Astrocyte of the hippocampus (primary cell): Measurements from ENCODE around the gene PEMT.

Source experiments
- DNase-seq: peaks from one replicate; pipeline ENCODE4 v3.0.0; 2011; ENCODE audit warnings: low read depth, low spot score

The PEMT gene

DNA sequence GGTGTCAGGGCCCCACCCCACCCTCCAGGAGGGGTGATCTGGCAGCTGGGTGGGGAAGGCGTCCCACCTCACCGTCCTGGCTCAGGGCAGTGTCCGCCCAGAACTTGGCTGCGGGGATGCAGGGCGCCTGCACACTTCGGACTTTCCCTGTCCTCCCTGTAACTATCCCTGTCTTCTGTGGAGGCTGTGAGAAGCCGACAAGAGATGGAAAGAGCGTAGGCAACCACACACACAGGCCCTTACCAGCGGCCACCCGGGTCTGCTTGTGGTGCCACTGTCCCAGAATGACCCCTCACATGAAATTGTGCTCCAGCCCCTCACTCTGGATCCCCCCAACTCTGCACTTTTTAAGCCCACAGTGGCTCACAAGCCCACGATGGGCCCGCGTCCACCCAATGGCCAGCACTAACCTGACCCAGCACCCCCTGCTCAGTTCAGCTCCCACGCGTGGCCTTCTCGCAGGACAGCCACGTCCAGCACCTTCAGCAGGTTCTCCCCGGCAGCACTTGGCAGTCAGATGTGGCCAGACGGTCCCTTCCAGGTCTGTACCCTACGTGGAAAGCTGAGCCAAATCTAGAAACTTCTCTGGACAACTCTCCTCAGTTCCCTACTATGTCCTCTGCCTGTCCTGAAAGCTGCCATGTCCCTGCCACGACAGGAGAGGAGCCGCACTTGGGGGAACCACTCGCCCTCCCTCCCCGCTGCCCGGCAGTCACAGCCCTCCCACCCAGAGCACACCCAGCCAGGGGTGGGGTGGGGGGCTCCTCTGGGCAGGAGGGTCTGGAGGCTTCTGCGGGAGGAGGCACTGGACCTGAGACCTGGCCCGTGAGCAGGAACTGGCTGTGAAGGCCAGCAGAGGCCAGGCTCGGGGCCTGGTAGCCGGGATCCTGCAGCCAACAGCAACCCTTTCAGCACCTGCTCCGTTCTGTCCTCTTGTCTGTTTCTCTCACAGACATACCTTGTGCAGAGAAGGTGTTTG lies 38.0 kb downstream of the PEMT start:
- DNase-seq: no peak

DNA sequence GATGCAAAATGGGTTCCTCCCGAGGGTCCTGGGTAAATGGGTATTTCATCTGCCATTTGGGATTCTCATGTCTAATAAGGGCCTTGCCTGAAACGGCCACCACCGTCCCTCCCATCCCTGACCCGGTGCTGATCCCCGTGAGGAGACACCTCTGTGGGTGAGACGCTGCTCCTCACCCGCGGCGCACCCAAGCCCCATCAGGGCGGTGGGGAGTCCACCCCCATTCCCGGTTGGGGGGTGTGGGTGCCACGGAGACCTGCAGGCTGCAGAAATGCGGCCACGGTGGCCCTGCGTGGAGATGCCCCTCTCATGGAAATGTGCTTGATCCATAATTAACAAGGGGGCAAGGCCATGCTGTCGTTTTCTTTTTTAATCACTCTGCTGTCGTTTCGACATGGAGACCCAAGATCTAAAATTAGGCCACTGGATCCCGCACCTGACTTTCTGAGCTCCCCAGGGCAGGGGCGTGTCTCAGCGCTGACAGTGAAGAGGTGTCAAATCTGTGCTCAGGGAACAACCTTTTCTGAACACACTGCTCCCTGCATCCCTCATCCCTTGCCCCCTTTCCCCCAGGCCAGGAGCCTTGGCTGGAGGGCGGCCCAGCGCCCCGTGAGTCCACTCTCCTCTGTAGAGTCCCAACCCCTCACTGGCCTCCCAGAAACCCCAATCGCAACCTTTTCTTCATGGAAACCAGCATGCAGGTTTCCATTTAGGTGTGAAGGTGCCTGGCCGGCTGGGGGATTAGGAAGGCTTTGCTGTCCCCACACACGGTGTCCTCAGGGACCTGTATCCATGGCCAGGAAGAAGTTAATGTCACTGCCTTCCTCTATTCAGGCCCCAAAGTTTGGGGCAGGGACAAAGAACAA lies 38.9 kb downstream of the PEMT start:
- DNase-seq: no peak

DNA sequence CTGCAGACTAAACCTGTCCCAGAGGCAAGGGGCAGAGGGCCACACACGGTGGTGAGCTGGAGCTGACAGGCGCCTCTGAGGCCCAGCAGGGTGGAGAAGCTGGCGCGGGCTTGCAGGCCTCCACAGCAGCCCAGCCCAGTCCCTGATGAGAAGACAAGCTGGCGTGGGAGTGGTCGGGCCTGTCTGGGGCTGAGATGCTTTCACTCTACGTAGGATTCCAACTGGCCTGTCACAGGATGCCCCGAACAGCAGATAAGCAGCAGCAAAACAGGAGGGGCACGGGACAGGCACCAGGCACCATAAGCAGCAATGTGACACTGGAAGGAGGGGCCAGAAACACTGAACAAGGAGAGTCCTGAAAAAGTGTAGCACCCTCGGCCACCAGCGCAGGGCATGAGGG lies 40.1 kb downstream of the PEMT start:
- peak; percentile 40 for DNase-seq

DNA sequence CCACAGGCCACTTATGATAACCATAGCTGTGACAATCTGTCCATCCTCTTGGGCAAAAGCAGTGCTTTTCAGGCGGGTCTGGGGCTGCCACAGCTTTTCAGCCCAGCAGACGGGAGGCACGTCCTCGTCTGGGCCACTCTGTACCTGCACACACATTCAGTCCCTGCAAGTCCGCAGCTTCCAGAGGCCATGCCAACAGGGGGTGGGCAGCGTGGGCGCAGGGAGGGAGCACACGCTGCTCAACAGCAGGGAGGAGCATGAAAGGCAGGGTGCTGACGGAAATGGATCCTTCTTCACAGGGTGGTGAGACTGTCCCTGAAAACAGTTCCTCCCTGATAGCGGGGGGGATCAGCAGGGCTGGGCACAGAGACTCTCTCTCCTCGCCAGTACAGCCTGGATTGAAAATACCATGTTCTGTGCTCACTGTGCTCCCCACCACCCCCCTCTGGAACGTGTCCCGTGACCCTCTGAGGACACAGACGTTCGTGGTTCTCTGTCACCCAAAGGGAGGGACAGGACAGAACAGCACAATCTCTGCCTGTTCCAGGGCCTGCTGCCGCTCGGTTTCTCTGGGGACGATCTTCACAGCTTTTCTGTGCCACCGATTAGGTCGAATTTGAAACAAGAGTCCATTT lies 41.7 kb downstream of the PEMT start:
- no peak for DNase-seq

DNA sequence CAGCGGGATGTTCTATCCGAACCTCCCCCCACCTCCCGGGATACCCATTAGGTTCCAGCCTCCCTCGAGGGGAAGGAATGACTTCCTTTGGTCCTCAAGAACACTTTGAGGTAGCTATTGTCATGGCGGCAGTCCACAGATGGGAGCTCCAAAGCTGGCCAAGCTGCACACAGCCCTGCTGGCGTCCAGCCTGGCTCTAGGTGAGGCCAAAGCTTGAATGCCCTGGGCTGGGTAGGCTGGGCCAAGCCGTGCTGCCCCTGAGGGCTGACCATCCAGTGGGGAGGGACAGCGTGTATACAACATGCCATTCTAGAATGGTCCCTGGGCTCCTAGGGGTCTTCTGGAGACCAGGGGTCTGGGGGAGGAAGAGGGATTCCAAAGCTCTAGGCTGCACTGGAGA lies 43.5 kb downstream of the PEMT start:
- no peak for DNase-seq

DNA sequence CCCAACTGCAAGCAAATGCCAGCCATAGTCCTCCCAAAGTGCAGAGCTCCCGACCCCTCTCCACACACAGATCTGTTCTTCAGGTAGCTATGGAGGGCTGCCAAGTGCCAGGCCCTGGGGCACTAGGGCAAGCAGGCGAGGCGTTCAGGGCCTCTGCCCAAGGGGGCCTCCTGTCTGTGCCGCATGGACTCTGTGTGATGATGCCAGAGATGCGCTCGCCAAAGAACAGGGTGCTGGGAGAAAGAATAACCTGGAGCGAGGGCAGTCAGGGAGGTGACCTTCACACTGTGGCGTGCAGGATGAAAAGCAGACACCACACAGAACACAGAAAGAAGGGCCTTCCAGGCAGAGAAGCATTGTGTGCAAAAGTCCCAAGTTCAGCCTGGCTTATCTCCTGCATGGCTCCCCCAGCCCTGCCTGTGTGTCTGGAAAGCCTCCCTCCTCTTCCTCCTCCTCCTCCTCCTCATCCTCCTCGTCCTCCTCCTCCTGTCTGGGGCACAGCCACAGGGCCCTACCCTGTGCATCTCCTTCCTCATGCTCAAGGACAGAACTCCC lies 44.2 kb downstream of the PEMT start:
- DNase-seq: no peak

DNA sequence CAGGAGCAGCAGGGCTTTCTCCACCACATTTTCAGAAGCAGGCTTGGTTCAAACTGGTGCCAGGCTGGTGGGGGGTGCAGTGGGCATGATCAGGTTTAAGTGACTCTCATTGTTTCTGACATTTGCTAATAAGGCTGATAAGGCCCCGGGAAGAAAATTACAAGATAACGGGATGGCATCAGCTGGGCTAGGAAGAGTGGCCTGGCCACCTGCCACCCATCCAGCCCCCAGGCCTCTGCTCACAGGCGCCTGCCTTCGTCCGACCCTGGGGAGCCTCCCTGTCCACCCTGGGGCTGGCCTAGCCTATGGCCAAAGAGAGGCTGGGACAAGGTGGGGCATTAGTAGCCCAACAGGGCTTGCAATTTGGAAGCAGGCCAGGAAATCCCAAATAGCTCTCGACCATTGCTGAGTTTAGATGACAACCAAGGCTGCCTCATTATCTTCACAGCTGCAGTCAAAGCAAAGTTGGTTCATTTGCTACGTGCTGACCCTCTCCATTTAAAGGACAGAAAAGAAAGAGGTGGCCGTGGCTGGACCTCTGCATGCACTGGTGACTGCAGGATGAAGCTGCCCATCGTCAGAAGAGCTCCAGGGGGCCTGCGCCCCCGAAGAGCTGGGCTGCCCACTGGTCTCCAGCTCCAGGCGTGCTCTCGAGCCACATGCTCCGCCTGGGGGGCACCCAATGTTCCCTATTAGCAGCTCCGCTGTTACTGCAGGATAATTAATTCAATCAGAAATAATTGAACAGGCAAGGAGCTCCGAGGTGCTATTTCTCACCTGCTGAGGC lies 44.9 kb downstream of the PEMT start:
- DNase-seq: no peak

DNA sequence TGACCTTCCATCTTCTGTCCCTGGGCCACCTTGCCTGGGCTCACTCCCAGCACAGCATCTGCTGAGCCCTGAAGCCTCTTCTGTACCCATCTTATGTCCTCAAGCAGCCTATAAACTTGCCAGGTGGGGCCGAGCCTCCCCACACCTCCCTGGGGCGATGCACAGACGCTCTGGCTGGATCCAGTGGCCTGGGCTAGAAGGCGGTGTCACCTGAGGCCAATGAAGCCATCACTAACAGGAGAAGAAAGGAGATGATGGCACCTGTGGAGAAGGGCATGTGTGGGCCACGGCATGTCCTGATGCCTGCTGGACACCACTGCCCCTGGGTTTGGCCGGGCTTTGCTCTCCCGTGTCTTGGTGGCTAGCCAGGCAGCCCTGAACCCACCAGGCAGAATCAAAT lies 45.5 kb downstream of the PEMT start:
- DNase-seq: no peak

DNA sequence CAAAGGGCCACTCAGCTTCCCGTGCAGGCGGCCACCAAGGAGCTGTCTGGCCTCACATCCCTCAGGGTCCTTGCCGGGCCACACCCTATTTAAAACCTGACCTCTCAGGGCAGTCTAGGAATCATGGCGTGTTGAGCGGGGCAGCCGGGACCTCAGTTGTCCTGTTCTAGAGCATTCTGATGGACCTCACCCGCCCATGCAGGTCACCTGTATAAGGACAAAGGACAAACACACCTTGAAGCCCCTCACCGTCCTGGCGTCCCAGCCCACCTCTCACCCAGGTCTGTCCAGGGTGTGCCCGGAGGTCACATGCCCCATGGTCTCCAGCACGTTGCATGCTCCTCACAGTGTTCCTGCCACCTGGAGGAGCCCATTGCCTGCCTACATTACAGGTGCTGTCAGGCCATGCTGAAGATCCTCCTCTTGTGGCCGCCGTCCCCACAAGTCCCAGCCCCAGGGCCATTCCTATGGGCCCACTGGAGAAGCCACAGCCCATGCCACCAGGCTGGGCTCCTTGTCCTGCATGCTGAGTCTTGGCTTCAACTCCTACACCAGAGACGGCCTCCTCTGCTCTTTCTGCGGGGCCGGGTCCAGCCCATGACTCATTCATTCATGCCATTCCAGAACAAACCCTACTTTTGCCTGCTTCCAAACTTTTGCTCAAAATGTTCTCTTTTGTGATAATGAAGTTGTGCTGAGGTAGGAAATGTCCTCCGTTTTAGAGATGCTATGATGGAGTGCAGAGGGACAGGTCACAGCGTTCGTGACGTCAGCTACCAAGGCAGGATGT lies 46.3 kb downstream of the PEMT start:
- peak; percentile 84 for DNase-seq

DNA sequence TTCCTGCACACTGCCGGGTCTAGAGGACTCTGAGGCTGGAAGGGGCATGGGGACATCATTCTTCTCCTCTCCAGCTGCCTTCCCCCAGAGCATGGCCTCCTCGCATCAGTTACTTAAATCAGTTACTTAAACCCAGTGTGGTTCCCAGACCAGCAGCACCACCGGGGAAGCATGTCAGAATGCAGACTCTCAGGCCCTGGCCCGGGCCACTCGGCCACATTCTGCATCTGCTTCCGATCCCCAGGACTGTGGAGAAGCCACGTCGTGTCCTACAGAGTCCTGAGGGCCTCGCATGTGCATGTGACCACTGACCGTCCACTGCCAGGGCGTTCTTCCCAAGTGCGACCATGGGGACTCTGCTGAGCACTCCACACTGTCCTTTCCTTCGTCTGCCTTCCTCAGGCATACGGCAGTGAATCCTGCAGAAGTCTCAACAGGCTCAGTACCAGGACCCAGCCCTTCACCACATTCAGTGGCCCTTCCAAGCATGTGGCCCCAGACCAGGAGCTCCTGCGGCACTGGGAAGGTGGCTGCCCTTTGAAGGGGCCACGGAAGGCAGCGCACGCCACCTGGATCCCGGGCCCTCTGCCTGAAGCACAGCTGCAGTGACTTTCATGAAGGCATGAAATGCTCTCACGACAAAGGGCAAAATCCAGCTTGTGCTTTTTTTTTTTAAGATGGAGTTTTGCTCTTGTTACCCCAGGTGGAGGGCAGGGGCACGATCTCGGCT lies 48.4 kb downstream of the PEMT start:
- DNase-seq: no peak

DNA sequence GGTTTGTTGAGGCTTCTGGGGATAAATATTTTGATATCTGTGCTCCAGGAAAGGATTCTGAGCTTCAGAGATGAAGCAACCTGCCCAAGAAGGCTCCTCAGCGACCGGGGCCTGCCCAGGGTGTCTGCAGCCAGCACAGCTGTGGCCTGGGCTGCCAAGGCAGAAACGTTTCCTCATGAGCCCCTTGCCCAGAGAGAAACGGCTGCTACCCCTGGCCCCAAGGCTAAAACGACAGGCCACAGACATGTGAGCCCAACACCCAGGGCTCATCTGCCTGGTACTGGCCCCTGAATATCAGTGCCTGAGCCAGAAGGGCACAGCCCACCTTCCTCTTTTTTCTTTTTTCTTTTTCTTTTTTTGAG lies 49.9 kb downstream of the PEMT start:
- DNase-seq: no peak

DNA sequence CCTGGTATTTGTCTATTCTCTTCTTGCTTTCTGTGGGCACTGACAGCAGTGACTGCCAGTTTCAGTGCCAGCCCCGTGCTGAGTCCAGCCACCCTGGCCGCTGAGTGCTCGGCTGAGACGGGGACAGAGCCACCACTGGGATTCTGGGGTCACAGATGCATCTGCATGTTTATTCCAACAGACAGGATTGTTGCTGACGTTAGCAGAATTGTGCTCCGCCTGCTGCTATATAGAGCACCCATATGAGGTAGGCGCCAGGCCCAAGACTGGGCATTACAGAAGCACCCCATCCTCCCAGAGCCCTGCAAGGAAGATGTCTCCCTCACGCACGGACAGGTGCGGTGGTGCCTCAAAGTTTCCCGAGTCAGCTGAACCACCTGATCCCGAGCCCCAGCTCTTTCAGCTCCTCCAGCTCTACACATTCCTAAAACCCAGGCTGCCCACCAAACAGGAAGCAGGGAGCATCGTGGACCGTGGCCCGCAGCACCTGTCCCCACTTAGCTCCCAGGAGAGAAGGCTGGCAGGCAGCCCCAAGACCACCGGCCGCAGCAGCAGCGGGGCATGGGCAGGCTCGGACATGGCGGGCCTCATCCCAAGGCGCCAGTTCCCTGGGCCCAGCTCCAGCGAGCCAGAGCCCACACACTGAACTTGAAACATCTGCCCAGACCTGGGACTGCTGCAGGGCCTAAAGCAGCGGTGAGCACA lies 50.4 kb downstream of the PEMT start:
- DNase-seq: no peak

DNA sequence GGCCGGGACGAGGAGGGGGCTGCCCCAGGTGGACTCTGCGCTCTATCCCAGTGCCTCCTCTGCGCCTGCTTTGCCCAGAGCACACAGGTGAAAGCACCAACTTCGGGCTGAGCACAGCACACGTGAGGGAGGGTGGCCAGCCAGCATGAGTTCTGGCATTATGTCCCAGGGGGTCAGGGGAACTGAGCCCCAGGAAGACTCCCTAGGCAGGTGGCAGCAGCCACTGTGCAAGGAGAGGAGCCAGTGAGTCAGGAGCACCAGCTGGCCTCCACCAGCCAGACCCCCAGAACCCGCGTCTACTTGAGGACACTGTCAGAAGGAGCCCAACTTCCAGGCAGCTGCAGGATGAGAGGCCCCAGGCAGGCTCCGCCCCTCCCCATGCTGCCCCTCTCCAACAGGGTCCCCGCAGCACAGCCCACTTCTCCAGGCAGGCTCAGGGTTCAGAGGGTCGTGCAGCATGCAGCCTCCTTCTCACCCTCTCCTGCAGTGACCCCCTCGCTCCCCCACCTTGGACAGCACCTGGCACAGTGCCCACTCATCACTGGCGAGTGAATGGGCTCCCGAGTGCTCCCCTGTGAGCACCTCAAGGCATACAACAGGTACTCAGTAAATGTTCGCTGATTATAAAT lies 51.1 kb downstream of the PEMT start:
- DNase-seq: no peak

DNA sequence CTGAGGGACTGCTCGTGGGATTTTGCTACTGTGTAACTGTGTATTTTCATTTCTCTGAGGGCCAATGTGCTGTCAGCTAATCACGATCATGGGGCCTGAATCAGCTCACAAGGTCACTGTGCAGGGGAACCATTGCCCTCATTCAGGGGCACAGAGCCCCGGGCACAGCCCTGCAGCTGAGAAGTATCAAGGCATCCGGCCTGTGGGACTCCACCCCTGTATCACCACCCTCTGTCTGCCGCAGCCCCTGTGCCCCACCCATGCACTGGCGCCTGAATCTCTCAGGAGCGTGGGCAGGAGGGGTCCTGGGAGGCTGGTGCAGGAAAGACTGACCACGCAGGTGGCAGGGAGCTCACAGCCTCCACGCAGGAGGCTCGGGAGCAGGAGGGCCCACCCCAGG lies 51.9 kb downstream of the PEMT start:
- DNase-seq: no peak

DNA sequence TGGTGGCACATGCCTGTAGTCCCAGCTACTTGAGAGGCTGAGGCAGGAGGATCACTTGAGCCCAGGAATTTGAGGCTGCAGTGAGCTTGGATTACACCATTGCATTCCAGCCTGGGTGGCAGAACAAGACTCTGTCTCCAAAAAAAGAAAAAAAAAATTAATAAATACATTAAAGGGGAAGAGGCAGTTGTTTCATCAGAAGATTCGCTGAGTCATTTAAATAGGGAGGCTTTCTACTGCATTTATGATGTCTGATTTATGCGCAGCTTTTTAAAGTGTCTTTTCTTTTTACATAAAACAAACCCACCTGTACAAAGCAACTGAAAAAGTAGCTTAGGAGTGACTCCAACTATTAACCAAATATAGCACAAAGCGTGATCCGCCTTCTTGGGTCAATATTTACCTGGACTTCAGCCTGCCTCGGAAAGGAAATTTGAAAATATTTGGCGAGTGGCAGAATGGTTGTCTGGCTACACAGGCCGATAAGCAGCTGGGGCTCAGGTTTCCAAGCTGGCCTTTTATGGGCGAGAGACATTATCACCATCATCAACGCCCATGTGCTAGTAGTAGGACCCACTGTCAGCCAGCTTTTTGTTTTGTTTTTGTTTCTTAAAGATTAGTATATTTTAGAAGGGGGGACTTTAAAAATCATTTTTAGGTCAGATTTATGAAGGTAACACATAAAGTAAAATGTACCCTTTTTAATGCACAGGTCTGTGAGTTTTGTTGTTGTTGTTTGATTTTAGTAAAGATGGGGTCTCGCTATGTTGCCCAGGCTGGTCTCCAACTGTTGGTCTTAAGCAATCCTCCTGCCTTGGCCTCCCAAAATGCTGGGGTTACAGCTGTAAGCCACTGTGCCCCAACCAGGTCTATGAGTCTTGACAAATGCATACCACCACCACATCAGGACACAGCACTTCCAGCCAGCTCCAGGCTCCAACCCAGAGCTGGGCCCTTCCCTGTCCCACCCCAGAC lies 52.8 kb downstream of the PEMT start:
- peak; percentile 31 for DNase-seq

DNA sequence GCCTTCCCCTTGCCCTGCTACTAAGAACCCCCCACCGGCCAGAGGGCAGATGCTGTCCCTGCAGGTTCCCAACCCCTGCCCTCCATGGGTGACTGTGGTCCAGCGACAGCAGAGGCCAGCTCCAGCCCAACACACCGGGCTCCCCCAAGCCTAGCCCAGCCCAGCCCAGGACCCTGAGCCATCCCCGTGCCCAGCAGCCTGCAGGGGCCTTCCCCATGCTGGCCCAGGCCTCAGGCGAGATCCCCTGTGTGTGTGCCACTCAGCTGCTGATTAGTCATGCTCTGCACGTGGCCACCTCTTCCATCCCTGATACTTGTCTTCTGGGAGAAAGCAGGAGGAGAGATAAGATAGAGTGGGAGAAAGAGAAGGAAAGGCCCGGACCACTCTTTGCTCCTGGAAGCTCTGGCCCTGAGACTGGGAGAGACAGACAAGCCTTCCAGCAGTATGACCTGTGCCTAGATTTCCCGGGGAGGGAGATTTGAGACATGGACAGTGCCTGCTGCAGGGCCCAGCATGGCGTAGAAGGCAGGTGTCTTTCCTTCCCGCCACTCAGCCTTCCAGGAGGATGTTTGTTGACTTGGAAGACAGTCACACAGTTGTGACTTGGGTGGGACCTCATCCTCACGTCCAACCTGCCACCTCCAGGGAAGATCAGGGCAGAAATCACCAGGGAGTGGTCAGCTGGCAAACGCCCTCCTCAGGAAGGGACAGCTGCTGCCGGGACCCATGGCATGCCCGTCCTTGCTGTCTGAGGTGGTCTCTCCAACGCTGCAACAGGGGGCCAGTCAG lies 54.0 kb downstream of the PEMT start:
- no peak for DNase-seq

DNA sequence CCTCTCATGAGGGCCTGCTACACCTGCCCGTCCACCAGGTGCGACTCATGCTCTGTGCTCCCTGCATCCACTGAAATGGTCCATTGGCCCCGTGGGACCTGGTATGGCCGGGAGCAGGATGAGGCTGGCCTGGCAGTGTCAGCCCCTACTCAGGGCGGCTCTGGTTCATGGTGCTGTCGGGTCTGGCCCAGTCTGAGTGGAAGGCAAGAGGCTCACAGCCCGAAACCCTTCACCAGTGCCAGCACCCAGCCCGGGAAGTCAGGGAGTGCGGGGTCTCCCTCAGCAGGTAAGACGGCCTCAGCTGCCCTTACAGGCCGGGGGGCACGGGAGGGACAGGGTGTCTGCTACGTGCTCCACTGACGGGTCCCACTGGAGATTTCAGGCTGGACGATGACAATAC lies 54.8 kb downstream of the PEMT start:
- DNase-seq: no peak
